Measurements from ENCODE around the gene STARD7.
"Not testable (repeated sequence)": the region's sequence is repeated elsewhere in the genome, so short reads cannot be mapped to it uniquely, and the experiment has no call there.

STARD7 gene

GRCh38 chr2:96161898-96162297 lies 46.7 kb downstream of the STARD7 start:
- Histone ChIP-seq H3K9ac (ENCODE audit: low read depth, low read length, poor library complexity, severe bottlenecking) (peak overlapping the region; percentile 85), H3K4me3 (ENCODE audit: low read length, poor library complexity, severe bottlenecking) (no peak overlapping the region), H3K79me2 (ENCODE audit: insufficient read depth, low read length) (no peaks in the 10 kb centered on the region), H3K4me2 (ENCODE audit: low read depth, low read length, poor library complexity, severe bottlenecking) (no peak overlapping the region), H3K4me1 (ENCODE audit: insufficient read depth, low read length, poor library complexity, severe bottlenecking) (peaks cover 40% of the 10 kb centered on the region), H3K9me3 (ENCODE audit: insufficient read depth, low read depth, low read length) (no peaks in the 10 kb centered on the region), H2AFZ (ENCODE audit: low read length) (no peak overlapping the region), H3F3A (ENCODE audit: low read depth) (peaks cover 14% of the 10 kb centered on the region), H3K36me3 (ENCODE audit: insufficient read depth, low read length) (no peaks in the 10 kb centered on the region), H4K20me1 (ENCODE audit: insufficient read depth, low read length, poor library complexity, severe bottlenecking) (no peaks in the 10 kb centered on the region), H3K9me2 (replicated peaks; ENCODE audit: low read depth, low read length) (no peaks in the 10 kb centered on the region), H3K27me3 (ENCODE audit: insufficient read depth, low read length, poor library complexity, severe bottlenecking) (no peaks in the 10 kb centered on the region)
- TF ChIP-seq CTCF (conservative IDR thresholded peaks at IDR 0.05; ENCODE audit: low read length) (no peak), EZH2phosphoT487 (IDR thresholded peaks at IDR 0.05; ENCODE audit: borderline replicate concordance) (no peak)

GRCh38 chr2:96160366-96160765 lies 48.3 kb downstream of the STARD7 start:
- H3K9me2 ChIP-seq (replicated peaks; ENCODE audit: low read depth, low read length); H3K9me3 ChIP-seq (ENCODE audit: insufficient read depth, low read depth, low read length); H3K4me2 ChIP-seq (ENCODE audit: low read depth, low read length, poor library complexity, severe bottlenecking); H3K79me2 ChIP-seq (ENCODE audit: insufficient read depth, low read length); H3K4me3 ChIP-seq (ENCODE audit: low read length, poor library complexity, severe bottlenecking); H4K20me1 ChIP-seq (ENCODE audit: insufficient read depth, low read length, poor library complexity, severe bottlenecking); H2AFZ ChIP-seq (ENCODE audit: low read length); H3K9ac ChIP-seq (ENCODE audit: low read depth, low read length, poor library complexity, severe bottlenecking); H3K27me3 ChIP-seq (ENCODE audit: insufficient read depth, low read length, poor library complexity, severe bottlenecking); H3K36me3 ChIP-seq (ENCODE audit: insufficient read depth, low read length): not testable (repeated sequence)
- H3K4me1 ChIP-seq (ENCODE audit: insufficient read depth, low read length, poor library complexity, severe bottlenecking): peaks cover 51% of the 10 kb centered on the region
- H3F3A ChIP-seq (ENCODE audit: low read depth): peaks cover 14% of the 10 kb centered on the region

- H3K79me2 ChIP-seq (ENCODE audit: insufficient read depth, low read length): no peaks in the 10 kb centered on the region
- no peaks in the 10 kb centered on the region for H4K20me1 ChIP-seq (ENCODE audit: insufficient read depth, low read length, poor library complexity, severe bottlenecking)
- no peak overlapping the region for H3K9ac ChIP-seq (ENCODE audit: low read depth, low read length, poor library complexity, severe bottlenecking)
- peaks cover 44% of the 10 kb centered on the region for H3K4me1 ChIP-seq (ENCODE audit: insufficient read depth, low read length, poor library complexity, severe bottlenecking)
- H3K36me3 ChIP-seq (ENCODE audit: insufficient read depth, low read length): no peaks in the 10 kb centered on the region
- no peak overlapping the region for H3K4me3 ChIP-seq (ENCODE audit: low read length, poor library complexity, severe bottlenecking)
- no peaks in the 10 kb centered on the region for H3K9me2 ChIP-seq (replicated peaks; ENCODE audit: low read depth, low read length)
- H3K4me2 ChIP-seq (ENCODE audit: low read depth, low read length, poor library complexity, severe bottlenecking): no peak overlapping the region
- no peaks in the 10 kb centered on the region for H3K27me3 ChIP-seq (ENCODE audit: insufficient read depth, low read length, poor library complexity, severe bottlenecking)
- no peak overlapping the region for H2AFZ ChIP-seq (ENCODE audit: low read length)
- no peaks in the 10 kb centered on the region for H3K9me3 ChIP-seq (ENCODE audit: insufficient read depth, low read depth, low read length)
- TF ChIP-seq CTCF (conservative IDR thresholded peaks at IDR 0.05; ENCODE audit: low read length) (no peak), EZH2phosphoT487 (IDR thresholded peaks at IDR 0.05; ENCODE audit: borderline replicate concordance) (no peak)
- H3F3A ChIP-seq (ENCODE audit: low read depth): peaks cover 11% of the 10 kb centered on the region
These were observed 49.4 kb downstream of the STARD7 start for GRCh38 chr2:96159084-96159830.

- no peak overlapping the region for H3K9ac ChIP-seq (ENCODE audit: low read depth, low read length, poor library complexity, severe bottlenecking)
These were observed 50.1 kb downstream of the STARD7 start for GRCh38 chr2:96158554-96158940.

More at GRCh38 chr2:96158554-96158940, 50.1 kb downstream of the STARD7 start:
- Histone ChIP-seq H3K27me3 (ENCODE audit: insufficient read depth, low read length, poor library complexity, severe bottlenecking) (no peaks in the 10 kb centered on the region), H3K4me3 (ENCODE audit: low read length, poor library complexity, severe bottlenecking) (no peak overlapping the region), H3K9me3 (ENCODE audit: insufficient read depth, low read depth, low read length) (no peaks in the 10 kb centered on the region), H2AFZ (ENCODE audit: low read length) (no peak overlapping the region), H3K36me3 (ENCODE audit: insufficient read depth, low read length) (no peaks in the 10 kb centered on the region), H3F3A (ENCODE audit: low read depth) (peaks cover 6% of the 10 kb centered on the region; the same call in 1 of the 2 replicates), H3K79me2 (ENCODE audit: insufficient read depth, low read length) (no peaks in the 10 kb centered on the region), H3K4me1 (ENCODE audit: insufficient read depth, low read length, poor library complexity, severe bottlenecking) (peaks cover 37% of the 10 kb centered on the region), H3K9me2 (replicated peaks; ENCODE audit: low read depth, low read length) (no peaks in the 10 kb centered on the region), H3K4me2 (ENCODE audit: low read depth, low read length, poor library complexity, severe bottlenecking) (no peak overlapping the region), H4K20me1 (ENCODE audit: insufficient read depth, low read length, poor library complexity, severe bottlenecking) (no peaks in the 10 kb centered on the region)
- TF ChIP-seq EZH2phosphoT487 (IDR thresholded peaks at IDR 0.05; ENCODE audit: borderline replicate concordance) (no peak), CTCF (conservative IDR thresholded peaks at IDR 0.05; ENCODE audit: low read length) (no peak)

Measured in Loucy (cell line).